ENCODE data around the gene DIPK1C.

- TF ChIP-seq POLR2AphosphoS5 (IDR thresholded peaks at IDR 0.05) = no peak
- no peak for TF ChIP-seq CTCF (IDR thresholded peaks at IDR 0.05)
- no peak for TF ChIP-seq POLR2A (IDR thresholded peaks at IDR 0.05)
- TF ChIP-seq EP300 (IDR thresholded peaks at IDR 0.05) = no peak
Observed at GRCh38 chr18:74463983-74464382, 6.9 kb upstream of the DIPK1C start.

Data from suprapubic skin (tissue), 4 donors.